Measurements from ENCODE around the gene COLEC12.

COLEC12 gene

GRCh38 chr18:498931-499775, 1.3 kb downstream of the COLEC12 start:
- no peaks in the 10 kb centered on the region for H3K9me3 ChIP-seq (ENCODE audit: low read length)
- H3K4me3 ChIP-seq (ENCODE audit: low read length) = no peak overlapping the region
- H3K27me3 ChIP-seq (ENCODE audit: insufficient read depth, low read length) = peaks cover 40% of the 10 kb centered on the region
- H3K4me1 ChIP-seq (ENCODE audit: insufficient read depth, low read length) = peaks cover 5% of the 10 kb centered on the region
- peak overlapping the region; percentile 65 for H2AFZ ChIP-seq (ENCODE audit: low read depth, low read length)
- no peaks in the 10 kb centered on the region for H3K36me3 ChIP-seq (ENCODE audit: insufficient read depth, low read length)

DNA sequence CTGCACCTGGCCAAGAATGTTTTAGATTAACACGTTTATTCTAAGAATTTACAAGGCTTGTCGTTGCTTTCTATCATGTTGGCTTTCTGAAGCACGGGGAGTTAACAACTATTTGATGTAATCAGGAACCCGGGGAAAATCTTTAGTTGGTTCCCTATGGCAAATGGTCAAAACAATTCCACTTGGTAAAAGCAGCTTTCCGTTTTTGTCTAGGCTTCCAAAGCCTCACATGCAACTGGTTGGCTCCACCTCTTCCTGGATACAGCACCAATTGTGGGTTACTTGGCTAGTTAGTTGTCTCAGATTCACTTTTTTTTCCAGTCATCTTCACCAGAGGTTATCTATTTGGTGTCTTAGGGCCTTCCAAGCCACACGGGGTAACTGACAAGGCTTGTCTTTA, 2.8 kb downstream of the COLEC12 start:
- Histone ChIP-seq H3K4me3 (ENCODE audit: low read length) (no peak overlapping the region), H3K27me3 (ENCODE audit: insufficient read depth, low read length) (peaks cover 38% of the 10 kb centered on the region)

GRCh38 chr18:495452-495851, 5.0 kb downstream of the COLEC12 start:
- Histone ChIP-seq H3K9me3 (ENCODE audit: low read length) (no peaks in the 10 kb centered on the region), H2AFZ (ENCODE audit: low read depth, low read length) (no peak overlapping the region), H3K36me3 (ENCODE audit: insufficient read depth, low read length) (no peaks in the 10 kb centered on the region), H3K4me3 (ENCODE audit: low read length) (no peak overlapping the region), H3K27me3 (ENCODE audit: insufficient read depth, low read length) (peaks cover 24% of the 10 kb centered on the region), H3K4me1 (ENCODE audit: insufficient read depth, low read length) (peaks cover 5% of the 10 kb centered on the region)

More for the DNA sequence above, 2.8 kb downstream of the COLEC12 start:
- no peaks in the 10 kb centered on the region for H3K9me3 ChIP-seq (ENCODE audit: low read length)
- H2AFZ ChIP-seq (ENCODE audit: low read depth, low read length) = no peak overlapping the region
- no peaks in the 10 kb centered on the region for H3K36me3 ChIP-seq (ENCODE audit: insufficient read depth, low read length)
- peaks cover 5% of the 10 kb centered on the region for H3K4me1 ChIP-seq (ENCODE audit: insufficient read depth, low read length)

DNA sequence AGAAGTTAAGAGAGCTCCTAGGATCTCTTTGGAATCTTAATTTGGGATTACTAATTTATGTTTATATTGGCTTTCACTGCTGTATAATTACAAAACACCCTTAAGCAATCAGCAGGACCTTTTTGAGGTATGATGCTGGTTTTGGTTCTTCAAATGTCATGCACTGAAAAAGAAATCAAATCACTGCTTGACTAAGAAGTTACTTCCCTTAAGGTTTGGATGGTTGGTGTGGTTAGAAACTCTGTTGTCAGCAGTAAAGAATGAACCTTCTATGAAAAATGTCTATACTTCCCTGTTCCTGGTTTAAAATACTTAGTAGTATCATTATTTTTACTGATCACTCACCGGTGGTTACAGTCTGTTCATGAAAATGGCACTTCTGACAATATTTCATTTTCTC, 5.5 kb downstream of the COLEC12 start:
- H3K27me3 ChIP-seq (ENCODE audit: insufficient read depth, low read length) = peaks cover 19% of the 10 kb centered on the region
- no peaks in the 10 kb centered on the region for H3K9me3 ChIP-seq (ENCODE audit: low read length)
- H3K4me1 ChIP-seq (ENCODE audit: insufficient read depth, low read length) = peaks cover 2% of the 10 kb centered on the region
- H2AFZ ChIP-seq (ENCODE audit: low read depth, low read length) = no peak overlapping the region
- no peak overlapping the region for H3K4me3 ChIP-seq (ENCODE audit: low read length)
- H3K36me3 ChIP-seq (ENCODE audit: insufficient read depth, low read length) = no peaks in the 10 kb centered on the region

DNA sequence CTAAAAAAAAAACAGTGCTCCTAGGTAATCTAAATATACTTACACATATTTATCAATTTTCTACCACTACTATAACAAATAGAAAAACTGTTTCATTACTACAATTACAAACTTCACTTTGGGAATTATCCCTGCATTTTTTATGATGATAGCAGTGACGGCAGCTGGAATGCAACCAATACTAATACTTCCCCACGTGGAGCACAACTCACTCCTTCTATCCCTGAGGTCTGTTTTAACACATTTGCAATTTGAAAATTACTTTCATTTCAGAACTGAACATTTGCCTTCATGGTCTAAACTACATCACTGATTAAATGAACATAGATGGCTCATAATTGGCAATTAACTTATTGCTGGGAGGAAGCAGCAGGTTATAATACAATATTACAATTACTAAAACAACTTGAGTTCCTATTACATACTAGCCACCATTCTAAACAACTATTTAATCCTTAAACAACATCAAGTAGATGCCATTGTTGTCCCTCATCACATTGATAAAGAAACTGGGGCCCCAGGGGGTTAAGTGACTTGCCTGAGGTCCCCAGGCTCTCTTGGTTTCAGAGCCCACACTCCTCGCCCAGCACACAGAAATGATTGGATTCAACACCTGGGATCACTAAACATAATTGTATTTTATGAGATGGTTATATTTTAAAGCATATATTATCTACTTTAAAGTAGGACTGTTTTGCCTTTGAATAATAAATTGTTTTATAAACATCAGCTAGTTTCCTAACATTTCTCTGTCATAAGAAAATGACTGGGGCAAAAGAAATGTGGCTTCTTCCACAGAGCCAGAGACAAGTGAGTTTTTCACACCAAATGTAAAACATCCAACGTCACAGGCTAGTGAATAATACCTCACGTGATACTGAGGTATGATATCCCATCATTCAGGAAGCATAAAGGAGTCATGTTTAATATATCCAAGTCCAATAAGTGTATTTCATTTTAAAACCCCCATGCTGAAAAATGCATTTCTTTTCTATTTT, 6.2 kb downstream of the COLEC12 start:
- no peaks in the 10 kb centered on the region for H3K36me3 ChIP-seq (ENCODE audit: insufficient read depth, low read length)
- no peak overlapping the region for H3K4me3 ChIP-seq (ENCODE audit: low read length)
- no peak overlapping the region for H2AFZ ChIP-seq (ENCODE audit: low read depth, low read length)
- H3K27me3 ChIP-seq (ENCODE audit: insufficient read depth, low read length) = peaks cover 12% of the 10 kb centered on the region
- H3K4me1 ChIP-seq (ENCODE audit: insufficient read depth, low read length) = no peaks in the 10 kb centered on the region
- H3K9me3 ChIP-seq (ENCODE audit: low read length) = no peaks in the 10 kb centered on the region

DNA sequence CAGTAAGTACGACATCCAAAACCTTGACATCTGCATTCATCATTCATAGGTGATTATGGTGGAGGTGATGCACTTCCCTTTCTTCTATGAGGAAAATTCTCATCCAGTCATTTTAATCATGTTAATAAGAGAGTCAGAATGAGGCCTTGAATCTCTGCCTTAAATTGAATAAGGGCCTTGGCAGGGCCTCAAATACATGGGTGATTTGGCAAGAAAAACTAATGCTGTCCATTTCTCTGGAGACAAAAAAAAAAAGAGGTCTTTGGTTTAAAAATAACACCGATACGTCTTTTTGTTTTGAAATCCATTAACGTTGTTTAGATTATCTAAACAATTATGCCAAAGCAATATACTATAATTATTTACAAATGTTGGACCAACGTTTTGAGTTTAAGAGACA, 8.1 kb downstream of the COLEC12 start:
- H2AFZ ChIP-seq (ENCODE audit: low read depth, low read length) = no peak overlapping the region
- H3K36me3 ChIP-seq (ENCODE audit: insufficient read depth, low read length) = no peaks in the 10 kb centered on the region
- no peak overlapping the region for H3K4me3 ChIP-seq (ENCODE audit: low read length)
- H3K27me3 ChIP-seq (ENCODE audit: insufficient read depth, low read length) = no peaks in the 10 kb centered on the region
- no peaks in the 10 kb centered on the region for H3K4me1 ChIP-seq (ENCODE audit: insufficient read depth, low read length)
- no peaks in the 10 kb centered on the region for H3K9me3 ChIP-seq (ENCODE audit: low read length)

GRCh38 chr18:490624-491023, 9.9 kb downstream of the COLEC12 start:
- Histone ChIP-seq H3K4me1 (ENCODE audit: insufficient read depth, low read length) (no peaks in the 10 kb centered on the region), H3K27me3 (ENCODE audit: insufficient read depth, low read length) (no peaks in the 10 kb centered on the region), H3K36me3 (ENCODE audit: insufficient read depth, low read length) (no peaks in the 10 kb centered on the region), H2AFZ (ENCODE audit: low read depth, low read length) (no peak overlapping the region), H3K4me3 (ENCODE audit: low read length) (no peak overlapping the region), H3K9me3 (ENCODE audit: low read length) (no peaks in the 10 kb centered on the region)

DNA sequence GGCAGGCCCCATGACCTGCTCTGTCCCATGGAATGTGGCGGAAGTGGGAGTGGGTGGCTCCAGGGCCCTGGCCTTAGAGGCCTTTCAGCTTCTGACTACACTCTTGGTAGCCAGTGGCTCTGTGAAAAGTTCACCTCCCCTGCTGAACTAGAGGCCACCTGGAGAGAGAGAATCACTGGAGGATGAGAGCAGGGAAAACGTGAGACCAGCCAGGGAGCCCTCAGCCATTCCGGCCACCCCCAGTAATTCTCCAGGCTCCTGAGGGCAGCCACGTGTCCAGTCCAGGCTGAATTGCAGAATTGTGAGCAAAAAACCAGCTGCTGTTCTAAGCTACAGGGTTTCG, 10.5 kb downstream of the COLEC12 start:
- no peaks in the 10 kb centered on the region for H3K9me3 ChIP-seq (ENCODE audit: low read length)
- no peaks in the 10 kb centered on the region for H3K36me3 ChIP-seq (ENCODE audit: insufficient read depth, low read length)
- H2AFZ ChIP-seq (ENCODE audit: low read depth, low read length) = no peak overlapping the region
- H3K4me1 ChIP-seq (ENCODE audit: insufficient read depth, low read length) = no peaks in the 10 kb centered on the region
- H3K4me3 ChIP-seq (ENCODE audit: low read length) = no peak overlapping the region
- H3K27me3 ChIP-seq (ENCODE audit: insufficient read depth, low read length) = no peaks in the 10 kb centered on the region

DNA sequence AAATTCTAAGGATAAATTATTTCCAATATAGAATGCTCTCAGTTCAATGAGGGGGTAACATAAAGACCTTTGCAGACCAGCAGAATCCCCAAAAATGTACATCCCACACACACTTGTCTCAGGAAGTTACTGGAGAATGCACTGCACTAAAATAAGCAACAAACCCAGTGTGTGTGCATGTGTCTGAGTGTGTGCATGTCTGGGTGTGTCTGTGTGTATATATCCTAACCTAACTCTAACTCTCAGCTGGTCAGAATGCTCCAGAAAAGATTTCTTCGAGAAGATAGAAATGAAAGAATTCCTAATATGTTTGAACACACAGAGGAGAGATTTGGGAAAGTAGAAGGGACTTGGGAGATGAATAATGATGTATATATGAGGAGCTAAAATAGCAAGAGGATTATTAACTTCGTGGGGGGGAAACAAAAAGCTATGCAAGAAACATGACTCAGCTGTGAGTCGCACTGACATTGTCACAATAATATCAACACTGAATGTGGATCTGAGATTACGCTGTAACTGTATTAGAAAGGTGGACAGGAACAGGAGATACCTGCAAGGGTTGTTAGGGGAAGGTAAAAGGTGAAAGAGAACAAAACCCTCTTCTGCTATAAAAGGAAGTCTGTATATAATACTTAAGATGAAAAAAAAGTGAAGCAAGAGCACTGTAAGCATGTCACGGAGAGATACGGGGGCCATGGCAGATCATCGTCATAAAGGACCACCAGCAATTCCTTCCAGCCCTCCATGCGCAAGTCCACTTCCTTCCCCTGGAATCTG, 11.1 kb downstream of the COLEC12 start:
- Histone ChIP-seq H3K4me3 (ENCODE audit: low read length) (no peak overlapping the region), H2AFZ (ENCODE audit: low read depth, low read length) (no peak overlapping the region), H3K4me1 (ENCODE audit: insufficient read depth, low read length) (no peaks in the 10 kb centered on the region), H3K27me3 (ENCODE audit: insufficient read depth, low read length) (no peaks in the 10 kb centered on the region), H3K9me3 (ENCODE audit: low read length) (no peaks in the 10 kb centered on the region), H3K36me3 (ENCODE audit: insufficient read depth, low read length) (no peaks in the 10 kb centered on the region)

GRCh38 chr18:486929-487740, 13.4 kb downstream of the COLEC12 start:
- Histone ChIP-seq H3K9me3 (ENCODE audit: low read length) (no peaks in the 10 kb centered on the region), H2AFZ (ENCODE audit: low read depth, low read length) (no peak overlapping the region), H3K4me1 (ENCODE audit: insufficient read depth, low read length) (no peaks in the 10 kb centered on the region), H3K4me3 (ENCODE audit: low read length) (no peak overlapping the region), H3K36me3 (ENCODE audit: insufficient read depth, low read length) (no peaks in the 10 kb centered on the region), H3K27me3 (ENCODE audit: insufficient read depth, low read length) (no peaks in the 10 kb centered on the region)

DNA sequence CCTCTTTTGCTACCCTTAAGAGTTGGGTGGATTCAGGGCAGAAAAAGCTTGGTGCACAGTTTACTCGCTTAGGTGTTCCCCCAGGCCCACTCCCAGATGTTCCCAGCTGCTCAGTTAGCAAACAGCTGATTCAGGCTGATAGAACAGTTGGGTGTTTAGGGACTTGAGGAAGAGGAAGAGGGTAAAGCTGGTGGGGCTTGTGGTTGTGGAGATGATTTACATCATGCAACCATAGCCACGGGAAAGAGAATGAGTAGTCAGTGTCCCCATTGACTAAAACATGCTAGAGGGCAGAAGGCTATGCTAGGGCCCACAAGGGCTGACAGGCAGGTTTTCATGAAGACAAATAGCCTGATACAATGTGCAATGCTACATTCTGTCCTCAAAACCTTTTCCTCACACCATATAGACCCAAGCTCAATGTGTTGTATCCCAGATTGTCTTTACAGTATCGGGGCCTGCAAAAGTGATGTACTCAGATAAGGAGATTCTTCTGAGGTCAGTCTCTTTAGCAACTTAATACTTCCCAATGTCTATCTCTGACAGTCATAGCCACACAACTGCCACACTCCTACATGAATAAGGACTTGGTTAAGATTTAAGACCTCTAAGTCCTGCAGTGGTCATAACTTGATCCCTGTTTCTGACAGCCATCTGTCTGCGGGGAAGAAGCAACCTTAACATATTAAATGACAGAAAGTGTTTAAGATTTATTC, 15.6 kb downstream of the COLEC12 start:
- Histone ChIP-seq H3K4me3 (ENCODE audit: low read length) (no peak overlapping the region), H2AFZ (ENCODE audit: low read depth, low read length) (no peak overlapping the region), H3K27me3 (ENCODE audit: insufficient read depth, low read length) (peaks cover 2% of the 10 kb centered on the region), H3K36me3 (ENCODE audit: insufficient read depth, low read length) (no peaks in the 10 kb centered on the region), H3K9me3 (ENCODE audit: low read length) (no peaks in the 10 kb centered on the region), H3K4me1 (ENCODE audit: insufficient read depth, low read length) (no peaks in the 10 kb centered on the region)

DNA sequence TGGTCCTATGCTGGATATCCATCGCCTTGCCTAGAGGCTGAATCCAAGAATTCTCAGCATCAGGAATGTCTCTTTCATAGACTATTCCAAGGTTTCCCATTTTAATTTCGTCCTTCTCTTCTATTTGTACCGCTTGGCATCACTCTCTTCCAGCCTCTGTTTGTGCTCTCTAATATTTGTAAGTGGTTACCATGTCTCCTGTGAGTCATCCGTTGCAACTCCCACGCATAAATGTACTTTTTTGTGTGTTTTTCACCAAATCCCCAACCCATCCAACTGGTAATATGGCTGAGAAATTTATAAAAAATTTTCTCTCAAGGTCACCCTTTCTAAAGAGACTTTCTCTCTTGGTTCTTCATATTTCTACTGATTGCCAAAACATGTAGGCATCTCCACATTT, 21.8 kb downstream of the COLEC12 start:
- Histone ChIP-seq H3K4me3 (ENCODE audit: low read length) (no peak overlapping the region), H3K27me3 (ENCODE audit: insufficient read depth, low read length) (peaks cover 2% of the 10 kb centered on the region), H3K4me1 (ENCODE audit: insufficient read depth, low read length) (no peaks in the 10 kb centered on the region), H3K9me3 (ENCODE audit: low read length) (no peaks in the 10 kb centered on the region), H2AFZ (ENCODE audit: low read depth, low read length) (no peak overlapping the region), H3K36me3 (ENCODE audit: insufficient read depth, low read length) (no peaks in the 10 kb centered on the region)
